ENCODE data around the gene COL8A1. TPM values are rescaled to one million over a fixed set of nuclear protein-coding genes. Genes with fewer than 3 reads are reported as not detected.

The COL8A1 gene
- total RNA-seq, 1 experiment from 2014 or later = 0.07 TPM

- TF ChIP-seq ZFX (IDR thresholded peaks at IDR 0.05) = no peak
- no peak for TF ChIP-seq REST (IDR thresholded peaks at IDR 0.05; ENCODE audit: low read depth)
- no peak for TF ChIP-seq POLR2AphosphoS5 (IDR thresholded peaks at IDR 0.05; ENCODE audit: low read depth, low read length)
- no peak for TF ChIP-seq ATF3 (IDR thresholded peaks at IDR 0.05)
- no peak for TF ChIP-seq CEBPB (IDR thresholded peaks at IDR 0.05; ENCODE audit: low read depth)
- no peak for TF ChIP-seq EGR1 (IDR thresholded peaks at IDR 0.05; ENCODE audit: low read depth)
- TF ChIP-seq MAX (IDR thresholded peaks at IDR 0.05) = no peak
- no peak for TF ChIP-seq POLR2A (IDR thresholded peaks at IDR 0.05; ENCODE audit: borderline replicate concordance, extremely low read depth, insufficient read depth, insufficient read length)
- TF ChIP-seq SRF (IDR thresholded peaks at IDR 0.05; ENCODE audit: low read depth) = no peak
- TF ChIP-seq SIN3A (IDR thresholded peaks at IDR 0.05; ENCODE audit: low read depth) = no peak
- TF ChIP-seq EZH2phosphoT487 (IDR thresholded peaks at IDR 0.05; ENCODE audit: borderline replicate concordance) = no peak
- TF ChIP-seq YY1 (IDR thresholded peaks at IDR 0.05; ENCODE audit: extremely low read depth, insufficient replicate concordance, low read depth, low read length) = no peak
- POLR2A ChIA-PET = no interaction called here
- peaks cover 67% of the 10 kb centered on the region for H3K79me2 ChIP-seq (ENCODE audit: insufficient read depth, low read length)
- no peaks in the 10 kb centered on the region for H3K4me1 ChIP-seq (ENCODE audit: control insufficient read depth in 1 of 2, insufficient read depth in 2 of 2, low read length in 2 of 2)
- RAD21 ChIA-PET (ENCODE audit: low non-redundant PET in 1 of 2, low total read pairs in 2 of 2, uncharacterized antibody in 2 of 2, unreplicated experiment in 2 of 2) = no interaction called here
- no peaks in the 10 kb centered on the region for H3K27me3 ChIP-seq (ENCODE audit: insufficient read depth, low read length)
- ATAC-seq = no peak
- H3K9me3 ChIP-seq (ENCODE audit: control insufficient read depth in 1 of 2, insufficient read depth in 1 of 2, low read depth in 1 of 2, low read length in 2 of 2) = no peaks in the 10 kb centered on the region
- H3K27ac ChIP-seq (ENCODE audit: low read depth, low read length) = no peak overlapping the region
- DNase-seq (ENCODE audit: low read depth, low spot score) = no peak
- no TSS peak for BruUV-seq (replicated peaks)
- no peak overlapping the region for H3K4me2 ChIP-seq (ENCODE audit: low read length)
- no peak overlapping the region for H2AFZ ChIP-seq (ENCODE audit: low read depth, low read length, poor library complexity, severe bottlenecking)
- H3K9me2 ChIP-seq (ENCODE audit: insufficient read depth) = no peaks in the 10 kb centered on the region
- intact Hi-C loops (cut with micrococcal nuclease) = loop anchor here (10.0 kb wide), 1 partner anchor 627 kb away; no protein-coding TSS in a partner anchor
- no peak overlapping the region for H3K4me3 ChIP-seq (replicated peaks in 1 of 2; ENCODE audit: low read depth in 1 of 2, low read length in 2 of 2)
- no peaks in the 10 kb centered on the region for H4K20me1 ChIP-seq (ENCODE audit: insufficient read depth)
- CTCF ChIA-PET = no interaction called here
- no peaks in the 10 kb centered on the region for H3K36me3 ChIP-seq (ENCODE audit: control insufficient read depth in 1 of 2, insufficient read depth in 2 of 2, low read length in 2 of 2)
- H3K9ac ChIP-seq (ENCODE audit: low read length) = no peak overlapping the region
These were observed 199.3 kb downstream of the COL8A1 start for GRCh38 chr3:99837715-99838114.

All from HCT116 (cell line).